Lung (tissue), 12 donors: ENCODE results near the gene COG2. TPM values are rescaled to one million over a fixed set of nuclear protein-coding genes. Genes with fewer than 3 reads are reported as not detected.

Experiments used
- ATAC-seq: fragments of 200-7000 bp; cut with Tn5 transposase; one replicate; pipeline ENCODE4 v1.9.1; 2020; ENCODE audit warnings: moderate number of reproducible peaks; ENCODE audit not compliant: insufficient read depth, low FRiP score
- DNase-seq, 3 donors: peaks; one replicate each; pipeline ENCODE4 v3.0.0-alpha.2; 2013 to 2017
- H3K27ac ChIP-seq, 2 donors: one replicate each; pipeline ENCODE4 v1.5.1; 2013; ENCODE audit warnings: mild to moderate bottlenecking in 2 of 2, moderate library complexity in 2 of 2, control low read depth in 1 of 2, inconsistent platforms in 1 of 2, low read depth in 1 of 2, low read length in 1 of 2
- H3K27me3 ChIP-seq, 3 donors: one replicate each; pipeline ENCODE4 v1.5.1; 2013; ENCODE audit warnings: low read length in 2 of 3; ENCODE audit not compliant: control insufficient read depth in 3 of 3, insufficient read depth in 3 of 3
- H3K36me3 ChIP-seq, 4 donors: one replicate each; pipeline ENCODE4 v1.5.1; 2013; ENCODE audit warnings: low read length in 4 of 4, mild to moderate bottlenecking in 1 of 4, moderate library complexity in 1 of 4; ENCODE audit not compliant: control insufficient read depth in 4 of 4, insufficient read depth in 4 of 4
- H3K4me1 ChIP-seq, 5 donors: one replicate each; pipeline ENCODE4 v1.5.1; 2013; ENCODE audit warnings: low read length in 5 of 5, mild to moderate bottlenecking in 2 of 5, moderate library complexity in 1 of 5; ENCODE audit not compliant: control insufficient read depth in 5 of 5, insufficient read depth in 5 of 5
- H3K4me3 ChIP-seq: one replicate; pipeline ENCODE4 v1.5.1; 2013; ENCODE audit warnings: mild to moderate bottlenecking, control low read depth, moderate library complexity
- H3K9ac ChIP-seq, 2 donors: one replicate each; pipeline ENCODE4 v1.5.1; 2013; ENCODE audit warnings: low read length in 2 of 2, control low read depth in 1 of 2; ENCODE audit not compliant: insufficient read depth in 1 of 2
- H3K9me3 ChIP-seq, 4 donors: one replicate each; pipeline ENCODE4 v1.5.1; 2013; ENCODE audit warnings: low read length in 3 of 4, mild to moderate bottlenecking in 1 of 4, moderate library complexity in 1 of 4; ENCODE audit not compliant: control insufficient read depth in 4 of 4, insufficient read depth in 3 of 4
- WGBS, 2 donors: extraction: QIAGEN DNeasy Blood & Tissue Kit; methylation state at CpG; one replicate each; pipeline ENCODE4 v1.1.7; 2013; 5-methylcytosine and 5-hydroxymethylcytosine counted together
- polyA plus RNA-seq, 2 donors: library from polyadenylated mRNA; stranded (reverse); fragments of 200-250 nt; gene quantifications; one replicate each; pipeline ENCODE4 v1.2.1, GENCODE V29; 2013
- total RNA-seq, 2 donors: library from RNA; depleted of rRNA in 1 of 2; stranded (reverse); fragments of >200 nt in 1 of 2; gene quantifications; one replicate each; pipeline ENCODE4 v1.2.1, GENCODE V29; 2014 to 2021
- TF ChIP-seq, protein P1 (sequence below): IDR thresholded peaks from 2 replicates; pipeline ENCODE4 v1.5.1; 2012; ENCODE audit warnings: mild to moderate bottlenecking; ENCODE audit errors: control extremely low read depth, extremely low read depth
- donor health status: control.
- donor health status: control.
- donor health status: Bipolar disorder and iron deficiency.
- donor health status: healthy.
- donor health status: DM: yes; HTN: yes; CAD: no.

COG2 gene
- total and polyA plus RNA-seq, 4 donors: 8.6 to 41.0 (median 17.5) TPM

DNA sequence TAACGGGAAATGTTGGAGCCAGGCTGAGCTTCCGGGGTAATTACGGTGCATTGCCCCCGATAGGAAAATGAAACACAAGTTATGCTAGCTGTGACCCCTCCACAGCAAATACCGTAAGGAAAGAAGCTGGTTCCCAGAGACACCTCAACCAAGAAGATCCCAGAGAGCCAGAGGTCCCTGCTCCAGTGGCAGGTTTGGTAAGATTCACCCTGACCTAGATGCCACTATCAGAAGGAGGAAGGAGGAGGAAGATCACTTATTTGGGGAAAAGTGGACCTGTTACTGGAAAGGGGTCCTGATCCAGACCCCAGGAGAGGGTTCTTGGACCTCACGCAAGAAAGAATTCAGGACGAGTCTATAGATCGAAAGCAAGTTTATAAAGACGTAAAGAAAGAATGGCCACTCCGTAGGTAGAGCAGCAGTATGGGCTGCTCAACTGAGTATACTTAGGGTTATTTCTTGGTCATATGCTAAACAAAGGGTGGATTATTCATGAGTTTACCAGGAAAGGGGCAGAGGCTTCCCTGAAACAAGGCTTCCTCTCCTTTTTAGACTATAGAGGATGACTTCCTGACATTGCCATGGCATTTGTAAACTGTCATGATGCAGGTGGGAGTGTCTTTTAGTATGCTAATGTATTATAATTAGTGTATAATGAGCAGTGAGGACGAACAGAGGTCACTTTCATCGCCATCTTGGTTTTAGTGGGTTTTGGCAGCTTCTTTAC, 97.4 kb downstream of the COG2 start:
- Histone ChIP-seq H3K4me1 (no peaks in the 10 kb centered on the region), H3K36me3 (no peaks in the 10 kb centered on the region), H3K9ac (no peak overlapping the region), H3K27ac (no peak overlapping the region), H3K27me3 (no peaks in the 10 kb centered on the region), H3K9me3 (no peaks in the 10 kb centered on the region), H3K4me3 (no peak overlapping the region)
- DNase-seq (no peak), ATAC-seq (no peak)
- TF ChIP-seq, protein P1, sequence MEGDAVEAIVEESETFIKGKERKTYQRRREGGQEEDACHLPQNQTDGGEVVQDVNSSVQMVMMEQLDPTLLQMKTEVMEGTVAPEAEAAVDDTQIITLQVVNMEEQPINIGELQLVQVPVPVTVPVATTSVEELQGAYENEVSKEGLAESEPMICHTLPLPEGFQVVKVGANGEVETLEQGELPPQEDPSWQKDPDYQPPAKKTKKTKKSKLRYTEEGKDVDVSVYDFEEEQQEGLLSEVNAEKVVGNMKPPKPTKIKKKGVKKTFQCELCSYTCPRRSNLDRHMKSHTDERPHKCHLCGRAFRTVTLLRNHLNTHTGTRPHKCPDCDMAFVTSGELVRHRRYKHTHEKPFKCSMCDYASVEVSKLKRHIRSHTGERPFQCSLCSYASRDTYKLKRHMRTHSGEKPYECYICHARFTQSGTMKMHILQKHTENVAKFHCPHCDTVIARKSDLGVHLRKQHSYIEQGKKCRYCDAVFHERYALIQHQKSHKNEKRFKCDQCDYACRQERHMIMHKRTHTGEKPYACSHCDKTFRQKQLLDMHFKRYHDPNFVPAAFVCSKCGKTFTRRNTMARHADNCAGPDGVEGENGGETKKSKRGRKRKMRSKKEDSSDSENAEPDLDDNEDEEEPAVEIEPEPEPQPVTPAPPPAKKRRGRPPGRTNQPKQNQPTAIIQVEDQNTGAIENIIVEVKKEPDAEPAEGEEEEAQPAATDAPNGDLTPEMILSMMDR: no peak
- WGBS, 2 donors: 94% methylated on average over 12 of the region's 12 CpGs

Other genes with a start within 250 kb of the COG2 start
- 1 to 10 TPM; 2.0 to 3.0 TPM for gene PGBD5, start 216.1 kb upstream of the COG2 start, total RNA-seq
- gene PGBD5, start 216.1 kb upstream of the COG2 start, polyA plus RNA-seq: 1 to 10 TPM in 1 of 2 donors, under 1 TPM in 1; 0.54 to 1.5 TPM
- 1 to 10 TPM; 1.7 to 3.5 TPM for gene AGT, start 71.6 kb downstream of the COG2 start, total RNA-seq
- 1 to 10 TPM; 1.7 to 2.0 TPM for gene AGT, start 71.6 kb downstream of the COG2 start, polyA plus RNA-seq
- 10 to 100 TPM in 1 of 2 donors, 1 to 10 TPM in 1; 9.3 to 13.2 TPM for gene CAPN9, start 104.9 kb downstream of the COG2 start, total RNA-seq
- 1 to 10 TPM; 2.2 to 5.9 TPM for gene CAPN9, start 104.9 kb downstream of the COG2 start, polyA plus RNA-seq
- gene C1orf198, start 226.0 kb downstream of the COG2 start, total RNA-seq: 100 to 1,000 TPM in 1 of 2 donors, 10 to 100 TPM in 1; 51.9 to 109 TPM
- 10 to 100 TPM; 25.8 to 47.5 TPM for gene C1orf198, start 226.0 kb downstream of the COG2 start, polyA plus RNA-seq